A549 treated with ZK216348 at 1 μM for 4 hours (cell line): ENCODE measurements around the gene EFCAB12. TPM values are rescaled to one million over a fixed set of nuclear protein-coding genes. Genes with fewer than 3 reads are reported as not detected.

Experiments
- total RNA-seq: library from RNA; stranded (reverse); fragments of 200-300 nt; extraction: Qiagen RNA extraction; gene quantifications from 5 replicates; pipeline ENCODE4 v1.2.3, GENCODE V29; 2022; ENCODE audit warnings: low read depth

Gene EFCAB12
- 0.33 to 1.1 TPM (median 0.64 TPM) in 5 replicates for total RNA-seq

DNA sequence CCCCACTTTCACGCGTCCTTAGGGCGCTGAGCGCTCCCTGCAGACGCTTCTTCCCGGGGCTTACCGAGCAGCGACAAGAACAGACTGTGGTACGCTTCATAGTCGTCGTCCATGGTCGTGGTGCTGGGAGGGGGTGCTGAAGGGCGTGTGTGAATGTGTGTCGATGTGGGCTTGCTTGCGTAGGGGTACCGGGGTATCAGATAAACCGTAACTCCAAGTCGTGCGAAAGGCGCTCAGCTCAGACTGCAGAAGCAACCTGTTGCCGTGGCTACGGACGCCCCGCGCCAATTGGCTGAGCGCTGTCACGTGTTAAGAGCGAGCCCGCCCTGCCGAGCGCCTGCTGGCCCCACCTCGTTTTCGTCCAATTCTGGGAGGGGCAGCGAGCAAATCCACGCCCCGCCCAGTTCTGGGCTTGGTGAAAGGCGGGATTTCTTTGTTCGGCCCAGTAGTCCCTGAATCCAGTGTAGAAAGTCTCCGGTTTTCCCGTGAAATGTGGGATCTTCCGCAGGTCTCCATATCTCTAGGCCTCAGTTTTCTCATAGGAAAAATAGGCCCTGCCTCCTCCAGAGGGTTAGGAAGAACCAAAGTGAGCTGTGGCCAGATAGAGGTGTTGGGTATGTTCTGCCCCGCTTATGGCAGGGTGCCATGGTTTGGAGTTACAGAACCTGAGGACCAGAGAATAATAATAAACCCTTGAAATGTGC lies at the start of gene EFCAB12:
Gene EFCAB12, minus strand, starts transcription at position 261 of the 704 bp plus-strand sequence. Its CDS starts 148 bp downstream, at position 113.

GRCh38 chr3:129439817-129440617 lies 11.6 kb upstream of the EFCAB12 start, which contains the start of the genes IFT122 and MBD4:
Gene IFT122, plus strand, starts transcription at chr3:129440224. Its CDS starts 107 bp downstream, at chr3:129440331.
Gene MBD4, minus strand, starts transcription at chr3:129439948. Its CDS starts 115 bp downstream, at chr3:129439833.

Other genes with a start within 250 kb of the EFCAB12 start
- gene CNBP, start 244.7 kb downstream of the EFCAB12 start, total RNA-seq, result 302 to 375 TPM (median 343 TPM) in 5 replicates
- gene COPG1, start 179.0 kb downstream of the EFCAB12 start, total RNA-seq, result 75.7 to 93.8 TPM (median 81.5 TPM) in 5 replicates
- 39.4 to 45.5 TPM (median 40.0 TPM) in 5 replicates for gene HMCES, start 149.8 kb downstream of the EFCAB12 start, total RNA-seq
- gene MBD4, start 11.3 kb upstream of the EFCAB12 start, total RNA-seq, result 18.6 to 28.3 TPM (median 22.9 TPM) in 5 replicates
- gene IFT122, start 11.6 kb upstream of the EFCAB12 start, total RNA-seq, result 11.4 to 14.2 TPM (median 13.2 TPM) in 5 replicates
- gene RHO, start 100.0 kb upstream of the EFCAB12 start, total RNA-seq, result not detected in 5 replicates
- not detected in 5 replicates for gene H1-8, start 114.5 kb upstream of the EFCAB12 start, total RNA-seq
- gene PLXND1, start 178.0 kb upstream of the EFCAB12 start, total RNA-seq, result 66.4 to 104 TPM (median 90.5 TPM) in 5 replicates